ENCODE data around the gene TJP1.
"Not testable (repeated sequence)": the region's sequence is repeated elsewhere in the genome, so short reads cannot be mapped to it uniquely, and the experiment has no call there.

Gene TJP1

DNA sequence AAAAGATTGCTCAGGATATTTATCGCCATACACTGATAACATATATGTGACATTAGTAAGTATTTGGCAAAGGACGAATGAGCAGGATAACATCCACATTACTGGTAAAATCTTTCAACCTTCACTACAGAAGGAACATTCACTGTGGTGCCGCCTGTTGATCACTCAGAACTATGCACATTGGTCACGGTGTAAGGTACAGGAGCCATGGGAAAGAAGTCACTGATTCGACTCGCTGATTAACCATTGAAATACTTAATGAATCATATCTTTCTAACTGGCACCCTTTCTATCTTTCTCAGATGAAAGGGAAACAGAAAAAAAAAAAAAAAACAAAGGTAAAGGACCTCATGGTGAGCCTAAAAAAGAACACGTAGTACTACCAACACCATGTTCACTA, 68.8 kb downstream of the TJP1 start:
- DNase-seq (ENCODE audit: low read depth), result no peak

DNA sequence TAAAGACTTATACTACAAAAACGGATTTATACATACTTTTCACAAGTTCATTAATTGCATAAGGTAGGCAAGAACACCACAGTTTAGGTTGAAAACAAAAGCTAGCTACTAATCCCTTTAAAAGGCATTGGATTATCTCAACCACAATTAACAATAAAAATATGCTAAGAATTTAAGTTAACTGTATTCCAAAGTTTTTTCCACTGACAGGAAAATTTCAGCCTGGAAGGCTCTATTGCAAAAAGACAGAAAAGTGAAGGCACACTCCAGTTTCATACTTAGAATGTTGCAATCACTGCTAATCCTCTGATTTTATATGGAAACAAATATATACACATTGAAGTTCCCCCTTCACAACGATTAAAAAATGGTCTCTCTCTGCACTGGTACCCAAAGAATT, 71.5 kb downstream of the TJP1 start:
- DNase-seq (ENCODE audit: low read depth), result no peak

DNA sequence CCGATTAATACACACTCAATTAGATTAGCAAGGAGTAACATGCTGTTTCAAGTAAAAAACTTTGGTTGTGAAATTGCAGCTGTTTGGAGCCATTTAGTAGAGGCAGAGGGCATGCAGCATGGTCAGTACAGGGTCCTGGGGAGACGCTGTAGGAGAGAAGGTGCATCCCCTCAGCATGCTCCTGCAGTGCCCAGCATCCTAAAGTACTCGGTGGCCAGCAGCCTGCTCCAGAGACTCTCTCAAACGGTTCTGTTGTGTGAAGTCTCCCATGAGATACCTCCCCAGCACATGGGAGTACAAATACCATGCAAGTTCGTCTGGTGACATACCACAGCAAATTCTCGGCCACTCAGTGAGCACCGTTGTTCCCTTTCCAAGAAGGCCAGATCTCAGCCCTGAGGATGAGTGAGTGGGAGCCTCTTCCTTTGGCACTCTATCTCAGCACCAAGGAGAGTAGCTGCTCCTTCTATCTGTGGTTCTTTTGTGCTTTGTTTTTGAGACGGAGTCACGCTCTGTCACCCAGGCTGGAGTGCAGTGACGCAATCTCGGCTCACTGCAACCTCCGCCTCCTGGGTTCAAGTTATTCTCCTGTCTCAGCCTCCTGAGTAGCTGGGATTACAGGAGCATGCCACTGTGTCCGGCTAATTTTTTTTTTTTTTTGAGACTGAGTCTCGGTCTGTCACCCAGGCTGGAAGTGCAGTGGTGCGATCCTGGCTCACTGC, 72.7 kb downstream of the TJP1 start:
- DNase-seq (ENCODE audit: low read depth), result no peak

DNA sequence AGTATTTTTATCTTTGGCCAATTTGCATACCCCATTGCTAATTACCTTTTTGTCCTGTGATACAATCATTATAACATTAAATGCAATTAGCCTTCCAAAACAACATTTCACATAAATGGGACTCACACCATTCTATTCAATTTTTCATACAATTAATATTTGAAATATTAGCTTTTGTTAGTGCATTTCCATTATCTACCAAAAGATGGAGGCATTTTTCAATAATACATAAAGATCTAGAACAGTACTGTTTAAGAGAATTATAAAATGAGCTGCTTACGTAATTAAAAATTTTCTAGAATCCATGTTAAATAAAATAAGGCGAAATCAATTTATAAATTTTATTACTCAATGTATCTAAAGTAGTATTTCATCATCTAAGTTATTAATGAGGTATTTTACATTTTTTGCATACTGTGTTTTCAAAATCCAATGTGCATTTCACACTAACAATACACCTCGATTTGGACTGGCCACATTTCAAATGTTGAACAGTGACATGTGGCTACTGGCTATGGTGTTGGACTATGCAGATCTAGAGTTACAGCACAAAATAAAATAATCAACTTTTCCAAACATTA, 74.3 kb downstream of the TJP1 start:
- DNase-seq (ENCODE audit: low read depth), result no peak

DNA sequence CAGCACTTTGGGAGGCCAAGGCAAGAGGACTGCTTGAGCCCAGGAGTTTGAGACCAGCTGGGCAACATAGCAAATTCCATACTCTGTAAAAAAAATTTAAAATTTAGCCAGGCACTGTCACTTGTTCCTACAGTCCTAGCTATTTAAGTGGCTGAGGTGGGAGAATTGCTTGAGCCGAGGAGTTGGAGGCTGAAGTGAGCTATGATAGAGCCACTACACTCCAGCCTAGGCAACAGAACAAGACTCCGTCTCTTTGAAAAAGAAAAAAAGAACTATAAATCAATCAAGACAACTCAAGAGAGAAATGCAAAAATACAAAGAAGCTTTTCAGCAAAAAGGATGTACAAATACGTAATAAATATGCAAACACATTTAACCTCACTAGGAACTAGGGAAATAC, 78.8 kb downstream of the TJP1 start:
- no peak for DNase-seq (ENCODE audit: low read depth)

DNA sequence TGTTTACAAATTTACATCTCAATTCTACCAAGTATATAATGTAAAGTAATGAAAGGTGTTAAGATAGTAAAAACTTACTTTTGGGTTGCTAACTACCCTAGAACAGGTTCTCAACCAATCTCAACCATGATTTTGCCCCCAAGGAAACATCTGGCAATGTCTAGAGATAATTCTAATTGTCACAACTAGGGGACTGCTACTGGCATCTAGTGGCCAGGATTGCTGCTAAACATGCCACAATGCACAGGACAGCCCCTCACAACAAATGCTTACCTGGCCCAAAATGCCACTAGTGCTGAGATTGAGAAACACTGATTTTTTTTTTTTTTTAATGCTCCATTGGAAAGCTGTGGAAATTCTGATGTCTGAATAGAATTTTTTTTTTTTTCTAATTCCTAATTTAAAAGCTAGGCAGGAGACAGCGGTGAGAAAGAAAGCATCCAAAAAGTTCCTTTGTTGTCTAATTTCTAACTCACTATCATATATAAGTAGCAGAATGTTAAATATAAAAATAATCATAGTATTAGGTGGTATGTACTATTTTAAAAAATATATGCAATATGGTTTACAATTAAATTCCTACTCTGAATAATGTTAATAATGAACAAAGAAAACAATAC, 81.5 kb downstream of the TJP1 start:
- no peak for DNase-seq (ENCODE audit: low read depth)

DNA sequence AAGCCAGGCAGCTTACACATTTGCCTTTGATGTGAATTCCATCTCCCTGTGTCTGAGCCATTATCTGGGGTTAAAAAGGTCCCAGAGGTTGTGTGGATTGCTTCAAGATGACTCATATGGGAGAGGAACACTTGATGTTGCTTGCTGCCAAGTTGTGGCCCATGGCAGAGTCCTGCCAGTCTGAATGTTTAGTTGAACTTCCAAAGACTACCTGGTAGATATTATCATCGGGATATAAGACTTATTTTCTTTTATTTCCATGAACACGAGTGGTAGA, 85.6 kb downstream of the TJP1 start:
- no peak for DNase-seq (ENCODE audit: low read depth)

DNA sequence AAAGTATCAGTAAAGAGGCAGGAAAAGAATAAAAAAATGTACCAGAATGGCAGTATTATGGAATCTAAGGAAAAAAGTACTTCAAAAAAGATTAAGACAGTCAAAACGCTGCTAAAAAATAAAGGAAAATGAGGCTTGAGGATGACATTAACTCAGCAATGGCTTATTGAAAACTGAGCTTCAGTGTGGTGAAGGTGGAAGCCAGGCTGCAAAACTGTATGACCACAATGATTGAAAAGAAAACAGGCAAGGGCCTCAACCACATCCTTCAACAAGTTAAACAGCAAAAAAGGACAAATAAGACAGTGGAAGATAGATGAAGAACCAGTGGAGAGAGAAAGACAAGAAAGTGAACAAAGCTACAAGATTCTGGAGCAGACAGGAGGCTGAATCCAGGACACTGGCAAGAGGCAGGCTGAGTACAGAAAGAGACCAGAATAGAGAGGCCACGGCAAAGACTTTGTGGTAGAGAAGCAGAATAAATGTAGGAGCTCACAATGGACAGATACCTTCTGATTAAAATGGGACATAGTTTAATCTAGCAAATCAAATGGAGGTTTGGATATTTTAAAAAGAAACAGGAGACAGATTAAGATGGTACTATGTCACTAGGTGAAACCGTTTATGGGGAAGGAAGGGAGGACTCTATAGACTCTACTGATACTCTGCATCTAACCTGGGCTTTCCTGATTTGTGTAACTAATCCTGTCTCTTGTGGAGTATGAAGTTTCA, 86.1 kb downstream of the TJP1 start:
- no peak for DNase-seq (ENCODE audit: low read depth)

DNA sequence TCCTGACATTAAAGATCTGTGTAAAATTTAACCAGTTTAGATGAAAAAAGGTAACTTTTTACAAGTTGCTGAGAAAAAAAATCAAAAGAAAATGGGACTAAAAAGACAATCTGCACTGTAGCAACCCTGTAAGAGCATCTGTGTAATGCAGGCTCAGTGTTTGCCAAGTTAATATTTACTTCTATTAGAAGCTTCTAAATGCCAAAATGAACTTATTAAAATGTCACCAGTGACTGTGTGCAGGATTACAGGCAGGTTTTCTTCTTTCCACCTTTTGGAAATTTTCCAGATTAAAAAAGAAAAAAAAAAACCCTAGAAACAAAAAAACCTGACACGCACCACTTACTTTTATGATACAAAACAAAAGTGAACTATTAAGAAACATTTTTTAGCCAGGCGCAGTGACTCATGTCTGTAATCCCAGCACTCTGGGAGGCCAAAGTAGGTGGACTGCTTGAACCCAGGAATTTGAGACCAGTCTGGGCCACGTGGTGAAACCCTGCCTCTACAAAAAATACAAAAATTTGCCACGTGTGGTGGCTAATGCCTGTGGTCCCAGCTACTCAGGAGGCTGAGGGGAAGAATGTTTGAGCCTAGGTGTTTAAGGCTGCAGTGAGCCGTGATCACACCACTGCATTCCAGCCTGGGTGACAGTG, 87.2 kb downstream of the TJP1 start:
- DNase-seq (ENCODE audit: low read depth), result no peak

DNA sequence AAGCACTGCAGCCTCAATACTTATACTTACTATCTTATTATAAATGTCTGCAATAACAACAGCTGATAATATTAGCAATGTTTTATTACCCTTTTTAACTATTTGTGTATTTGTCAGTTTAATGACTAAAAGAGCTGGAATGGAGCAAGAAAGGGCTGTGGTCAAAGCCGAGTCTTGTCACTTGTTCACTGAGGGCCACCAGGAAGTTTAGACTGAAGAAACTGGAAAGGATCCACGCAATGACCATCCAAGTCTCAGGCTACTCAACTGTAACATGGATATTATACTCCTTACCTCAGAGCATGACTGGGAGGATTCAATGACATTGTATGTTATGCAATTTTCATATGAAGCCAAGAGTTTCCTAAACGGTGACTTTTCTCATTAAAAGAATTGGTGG, 90.4 kb downstream of the TJP1 start:
- no peak for DNase-seq (ENCODE audit: low read depth)

DNA sequence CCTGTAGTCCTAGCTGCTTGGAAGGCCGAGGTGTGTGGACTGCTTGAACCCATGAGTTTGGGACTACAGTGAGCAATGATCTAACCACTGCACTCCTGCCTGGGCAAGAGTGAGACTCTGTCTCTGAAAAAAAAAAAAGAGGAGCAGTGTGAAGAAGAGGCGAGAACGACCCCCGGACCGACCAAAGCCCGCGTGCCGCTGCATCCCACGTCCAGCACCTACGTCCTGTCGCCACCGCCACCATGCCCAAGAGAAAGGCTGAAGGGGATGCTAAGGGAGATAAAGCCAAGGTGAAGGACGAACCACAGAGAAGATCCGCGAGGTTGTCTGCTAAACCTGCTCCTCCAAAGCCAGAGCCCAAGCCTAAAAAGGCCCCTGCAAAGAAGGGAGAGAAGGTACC, 91.8 kb downstream of the TJP1 start:
- not testable (repeated sequence) for DNase-seq (ENCODE audit: low read depth)

DNA sequence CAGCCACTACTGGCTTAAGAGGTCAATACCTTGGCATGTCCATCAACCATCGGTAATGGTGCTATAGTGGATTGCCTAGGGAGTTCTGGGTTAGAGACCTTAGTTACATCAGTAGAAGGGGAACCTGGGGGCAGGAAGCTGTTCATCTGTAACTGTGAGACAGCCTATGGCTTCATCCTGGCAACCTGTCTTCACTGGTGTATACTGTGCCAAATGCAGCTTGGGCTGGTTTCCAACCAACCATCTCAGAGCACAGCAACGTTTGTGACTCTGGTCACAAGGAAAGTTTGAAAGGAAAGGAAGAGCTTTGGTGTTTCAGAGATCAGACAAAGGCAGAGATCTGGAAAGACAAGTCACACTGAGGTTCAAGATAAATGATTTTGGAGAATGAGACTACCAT, 93.8 kb downstream of the TJP1 start:
- DNase-seq (ENCODE audit: low read depth), result no peak

DNA sequence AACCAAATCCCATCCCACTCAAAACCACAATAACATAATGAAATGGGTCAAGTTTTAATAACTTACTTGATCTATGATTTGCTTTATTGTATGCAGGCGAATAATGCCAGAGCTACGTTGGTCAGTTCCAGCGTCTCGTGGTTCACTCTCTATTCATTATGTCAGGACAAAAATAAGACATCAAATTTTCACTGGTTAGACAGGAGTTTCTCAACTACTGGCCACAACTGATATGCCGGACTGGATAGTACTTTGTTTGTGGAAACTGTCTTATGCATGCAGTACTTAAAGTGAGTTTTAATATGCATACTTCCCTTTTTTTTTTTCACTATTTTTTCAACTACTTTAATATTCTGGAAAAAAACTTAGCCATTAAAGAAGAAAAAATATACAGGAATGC, 94.4 kb downstream of the TJP1 start:
- no peak for DNase-seq (ENCODE audit: low read depth)

DNA sequence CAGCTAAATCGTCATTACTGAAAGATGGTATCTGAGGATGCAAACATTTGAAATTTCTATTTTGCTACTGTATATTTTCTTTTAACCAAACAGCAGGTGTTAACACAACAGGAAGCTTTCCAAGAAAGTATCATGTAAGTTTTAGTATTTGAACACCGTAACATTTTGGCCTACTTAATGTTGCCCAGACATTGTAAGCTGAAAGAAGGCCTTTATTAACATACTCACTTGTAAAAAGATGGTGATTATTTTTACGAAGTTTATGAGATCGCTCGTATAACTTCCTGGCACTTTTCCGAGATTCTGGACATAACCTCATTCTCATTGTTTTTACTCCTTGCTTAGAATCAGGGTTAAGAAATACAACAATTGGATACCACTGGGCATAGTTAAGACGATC, 95.7 kb downstream of the TJP1 start:
- no peak for DNase-seq (ENCODE audit: low read depth)

DNA sequence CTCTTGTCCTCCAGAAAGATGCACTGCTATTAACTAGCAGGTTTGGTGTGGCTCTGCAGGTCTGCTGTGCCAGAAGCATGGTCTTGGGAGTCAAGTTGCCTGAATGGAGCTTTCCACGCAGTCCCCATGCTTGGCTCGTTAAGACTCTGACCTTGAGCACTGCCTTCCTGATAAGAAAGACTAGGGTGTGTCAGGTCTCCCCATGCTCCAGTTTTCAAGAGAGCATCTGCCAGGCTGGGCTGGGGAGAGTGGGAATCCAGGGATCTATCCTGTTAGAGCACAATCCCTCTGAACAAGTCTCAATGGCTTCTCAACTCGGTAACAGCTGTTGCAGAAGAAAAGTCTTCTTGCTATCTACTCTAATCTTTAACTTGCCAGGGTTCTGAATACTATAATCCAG, 98.2 kb downstream of the TJP1 start:
- no peak for DNase-seq (ENCODE audit: low read depth)

DNA sequence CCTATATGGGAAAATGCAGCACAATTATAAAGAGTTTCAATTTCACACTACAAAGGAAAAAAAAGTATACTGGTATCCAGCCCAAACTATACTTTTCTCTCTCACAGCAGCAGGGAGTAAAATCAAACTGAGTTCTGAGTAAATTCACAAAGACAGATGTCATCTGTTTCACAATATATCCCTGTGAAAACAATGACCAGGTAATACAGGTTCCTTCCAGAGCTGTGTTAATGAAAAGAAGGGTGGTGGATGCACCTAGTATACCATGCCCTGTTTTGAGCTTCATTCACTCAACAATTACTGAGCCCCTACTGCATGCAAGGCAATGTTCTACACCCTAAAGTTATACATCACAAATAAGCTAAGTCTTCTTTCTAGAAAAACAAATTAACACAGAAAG, 108.5 kb downstream of the TJP1 start:
- no peak for DNase-seq (ENCODE audit: low read depth)

DNA sequence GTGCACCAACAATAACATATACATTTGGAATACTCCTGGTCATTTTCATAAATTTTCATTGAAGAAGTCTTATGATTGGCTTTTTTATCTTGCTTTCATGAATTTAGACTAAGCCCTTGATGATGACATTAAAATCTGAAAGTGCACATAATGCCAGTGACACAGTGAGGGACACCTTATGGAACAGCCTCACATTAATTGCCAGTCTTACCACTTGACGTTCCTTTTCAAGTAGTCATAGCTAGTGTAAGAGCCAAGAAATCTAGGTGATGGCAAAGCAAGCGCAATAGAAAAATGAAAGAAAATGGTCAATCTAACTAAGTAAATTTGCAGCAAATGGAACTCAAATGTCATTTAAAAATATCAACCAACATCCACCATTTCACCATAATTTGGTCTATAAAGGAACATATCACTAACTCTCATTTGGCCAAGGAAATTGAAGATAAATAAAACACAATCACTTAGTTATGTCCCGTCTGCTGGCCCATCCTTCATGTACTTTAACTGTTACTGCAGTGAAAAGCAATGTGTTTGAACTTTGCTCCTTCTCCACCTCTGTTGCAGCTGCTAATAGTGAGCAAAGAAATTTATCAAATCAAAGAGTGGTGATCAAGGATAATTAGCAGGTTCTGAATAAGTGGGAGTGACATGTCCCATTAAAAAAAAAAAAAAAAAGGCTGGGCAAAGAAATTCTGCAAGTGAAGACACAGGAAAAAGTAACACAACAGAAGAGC, 110.0 kb downstream of the TJP1 start:
- no peak for DNase-seq (ENCODE audit: low read depth)

DNA sequence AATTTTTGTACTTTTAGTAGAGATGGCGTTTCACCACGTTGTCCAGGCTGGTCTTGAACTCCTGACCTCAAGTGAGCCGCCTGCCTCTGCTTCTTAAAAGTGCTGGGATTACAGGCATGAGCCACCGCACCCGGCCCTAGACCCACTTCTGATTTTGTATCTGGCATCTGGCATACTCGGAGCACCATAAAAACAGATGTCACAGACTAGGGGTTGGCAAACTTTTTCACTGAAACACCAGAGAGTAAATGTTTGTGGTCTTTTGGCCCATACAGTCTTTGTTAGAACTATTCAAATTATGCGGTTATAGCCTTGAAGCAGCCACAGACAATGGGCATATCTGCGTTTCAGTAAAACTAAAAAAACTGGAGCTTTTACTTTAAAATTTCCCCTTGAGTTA, 110.7 kb downstream of the TJP1 start:
- DNase-seq (ENCODE audit: low read depth), result no peak

DNA sequence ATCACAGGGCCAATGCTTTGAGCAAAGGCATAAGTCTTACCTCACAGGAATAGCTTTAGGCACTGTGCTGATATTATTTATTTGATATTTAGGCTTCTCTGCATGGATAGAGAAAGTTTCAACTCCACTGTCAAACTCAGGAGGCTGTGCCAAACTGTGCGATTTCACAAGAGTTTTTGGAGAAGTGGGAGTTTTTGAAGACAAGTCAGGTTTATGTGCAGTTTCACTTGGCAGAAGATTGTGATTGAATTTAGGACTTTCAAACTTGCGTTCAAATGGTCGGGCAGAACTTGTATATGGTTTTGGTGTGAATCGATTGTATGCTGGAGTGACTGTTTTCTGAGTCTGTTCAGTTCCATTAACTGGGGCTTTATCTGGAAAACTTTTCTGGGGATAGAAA, 113.7 kb downstream of the TJP1 start:
- no peak for DNase-seq (ENCODE audit: low read depth)

DNA sequence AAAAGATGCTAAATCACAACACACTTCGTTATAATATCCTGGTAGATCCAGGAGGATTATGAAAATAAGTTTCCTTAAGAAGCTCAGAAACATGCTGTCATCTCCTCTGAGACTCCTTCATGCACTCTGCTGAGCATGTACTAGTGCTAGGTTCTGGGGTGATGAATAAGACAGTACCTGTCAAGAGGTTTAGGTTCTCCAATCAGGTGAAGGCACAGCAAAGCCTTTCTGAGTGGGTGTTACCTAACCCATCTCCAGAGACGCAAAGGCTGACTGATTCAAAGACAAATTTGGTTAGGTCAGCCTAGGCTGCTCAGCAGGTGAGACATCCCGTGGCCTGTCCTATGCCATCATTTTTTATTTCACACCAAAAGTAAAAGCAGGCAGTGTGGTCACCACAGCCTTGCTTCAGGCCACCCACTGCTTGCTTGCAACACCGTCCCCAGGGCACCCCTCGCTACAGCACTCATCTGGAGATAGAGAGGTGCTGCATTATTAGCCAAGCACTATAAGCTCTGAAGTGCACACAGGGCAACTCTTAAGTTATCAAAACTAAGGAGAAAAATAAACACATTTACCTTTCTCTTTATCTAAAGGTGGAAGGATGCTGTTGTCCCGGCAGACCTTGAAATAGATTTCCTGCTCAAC, 117.2 kb downstream of the TJP1 start:
- DNase-seq (ENCODE audit: low read depth), result no peak

DNA sequence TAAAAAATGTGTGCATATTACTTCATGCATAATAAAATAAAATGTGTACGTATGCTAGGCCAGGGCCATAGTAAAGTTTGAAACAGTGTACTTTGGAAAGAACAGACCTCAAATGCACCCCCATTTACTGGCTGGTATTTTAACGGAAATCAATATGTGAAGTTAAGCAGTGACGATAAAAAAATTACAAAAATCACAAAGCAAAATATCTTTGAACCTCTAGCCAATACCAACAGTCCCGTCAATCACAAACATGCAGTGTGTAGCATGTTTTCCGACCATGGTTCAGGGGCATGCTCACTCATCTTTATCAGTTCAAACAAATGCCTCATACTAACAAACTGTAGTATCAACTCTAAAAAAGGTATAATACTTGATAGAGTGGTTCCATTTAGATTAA, 121.1 kb downstream of the TJP1 start:
- no peak for DNase-seq (ENCODE audit: low read depth)

DNA sequence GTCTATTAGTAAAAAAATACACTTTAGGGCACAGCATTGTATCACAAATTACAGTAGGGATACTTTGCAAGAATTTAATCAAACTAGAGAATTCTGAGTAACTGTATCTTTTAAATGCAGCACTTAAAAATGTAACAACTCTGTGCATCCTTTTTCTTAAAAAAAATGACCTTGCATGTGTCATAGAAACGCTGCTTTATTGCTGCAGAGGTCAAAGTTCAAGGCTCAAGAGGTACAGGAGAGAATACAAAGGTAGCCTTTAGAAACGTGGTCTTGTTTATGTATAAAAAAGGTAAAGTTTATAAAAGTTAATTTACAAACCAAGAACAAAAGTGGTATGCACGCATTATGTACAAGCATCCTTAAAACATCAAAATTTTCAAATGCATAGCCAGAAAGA, 122.0 kb downstream of the TJP1 start:
- no peak for DNase-seq (ENCODE audit: low read depth)

Data from stimulated activated CD8-positive, alpha-beta memory T cell treated with anti-CD3 and anti-CD28 coated beads, Interleukin-15, amount 100 ng/mL, for 24 hours (primary cell).